Activated naive CD4-positive, alpha-beta T cell treated with anti-CD3 and anti-CD28 coated beads, Interleukin-2, amount 10 ng/mL, durations not matched to agents 7 days and 5 days (primary cell): ENCODE measurements around the gene FUT7.
"Not testable (repeated sequence)": the region's sequence is repeated elsewhere in the genome, so short reads cannot be mapped to it uniquely, and the experiment has no call there.

ENCODE experiments used
- CTCF ChIA-PET: fragments of 350-600 bp; sonication (Branson Sonifier 250); formaldehyde crosslinking; loops from one replicate; lab custom pipeline; 2021; ENCODE audit warnings: antibody characterized with exemption; lab: Charles Lee
- DNase-seq: peaks from one replicate; pipeline ENCODE4 v3.0.0-alpha.2; 2020
- H3K27ac Mint-ChIP-seq: one replicate; pipeline ENCODE4 v1.8.0; 2021; ENCODE audit warnings: mild to moderate bottlenecking, moderate library complexity, mixed read lengths
- H3K27me3 Mint-ChIP-seq: one replicate; pipeline ENCODE4 v1.8.0; 2021; ENCODE audit warnings: mild to moderate bottlenecking, mixed read lengths
- H3K36me3 Mint-ChIP-seq: one replicate; pipeline ENCODE4 v1.8.0; 2021; ENCODE audit warnings: mixed read lengths
- H3K4me1 Mint-ChIP-seq: one replicate; pipeline ENCODE4 v1.8.0; 2021; ENCODE audit warnings: mixed read lengths
- H3K4me3 Mint-ChIP-seq: one replicate; pipeline ENCODE4 v1.8.0; 2021; ENCODE audit warnings: mild to moderate bottlenecking, moderate library complexity, mixed read lengths
- H3K9me3 Mint-ChIP-seq: one replicate; pipeline ENCODE4 v1.8.0; 2021; ENCODE audit warnings: mixed read lengths

Gene FUT7

DNA sequence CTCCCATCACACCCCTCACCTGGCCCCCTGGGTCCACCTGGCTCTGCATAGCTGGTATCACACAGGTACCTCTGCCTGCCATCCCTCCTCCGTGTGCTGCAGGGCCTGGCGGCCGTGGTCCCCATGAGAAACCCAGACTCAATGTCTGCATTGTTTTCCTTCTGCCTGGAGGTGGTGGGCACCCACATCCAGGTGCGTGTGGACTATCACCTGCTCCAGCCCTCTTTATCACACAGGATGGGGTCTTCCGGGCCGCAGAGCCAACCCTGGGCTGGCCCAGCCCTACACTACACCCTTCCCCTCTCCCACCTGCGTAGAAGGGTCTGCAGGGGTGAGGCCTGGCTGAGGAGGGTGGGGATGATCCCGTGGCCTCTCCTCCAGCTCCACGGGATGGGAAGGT lies 7.0 kb upstream of the FUT7 start:
- Mint-ChIP-seq H3K4me1 (peaks cover 22% of the 10 kb centered on the region), H3K9me3 (no peaks in the 10 kb centered on the region), H3K27ac (no peak overlapping the region), H3K36me3 (peaks cover 2% of the 10 kb centered on the region), H3K27me3 (peaks cover 23% of the 10 kb centered on the region), H3K4me3 (no peak overlapping the region)
- no peak for DNase-seq
- CTCF ChIA-PET: interaction anchor here (3.3 kb wide), 1 partner anchor 10 kb away, joined by 22 read pairs; the partner anchor contains the start of gene ABCA2

DNA sequence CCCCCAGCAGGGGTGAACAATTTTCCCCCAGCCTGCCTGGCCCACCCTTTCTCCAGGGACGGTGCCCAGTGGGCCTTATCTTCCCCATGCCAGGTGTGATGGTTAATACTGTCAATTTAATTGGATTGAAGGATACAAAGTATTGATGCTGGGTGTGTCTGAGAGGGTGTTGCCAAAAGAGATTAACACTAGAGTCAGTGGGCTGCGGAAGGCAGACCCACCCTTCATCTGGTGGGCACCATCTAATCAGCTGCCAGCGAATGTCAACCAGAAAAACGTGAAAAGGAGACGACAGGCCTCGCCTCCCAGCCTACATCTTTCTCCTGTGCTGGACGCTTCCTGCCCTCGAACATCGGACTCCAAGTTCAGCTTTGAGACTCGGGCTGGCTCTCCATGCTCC lies 5.6 kb upstream of the FUT7 start:
- Mint-ChIP-seq H3K27ac (no peak overlapping the region), H3K4me3 (no peak overlapping the region), H3K9me3 (no peaks in the 10 kb centered on the region), H3K4me1 (peaks cover 29% of the 10 kb centered on the region), H3K27me3 (peaks cover 10% of the 10 kb centered on the region), H3K36me3 (peaks cover 2% of the 10 kb centered on the region)
- no peak for DNase-seq
- CTCF ChIA-PET: interaction anchor here (0.9 to 3.3 kb wide), 2 partner anchors 8 to 18 kb away, joined by 3 to 22 read pairs; partner anchors contain the start of gene ABCA2

DNA sequence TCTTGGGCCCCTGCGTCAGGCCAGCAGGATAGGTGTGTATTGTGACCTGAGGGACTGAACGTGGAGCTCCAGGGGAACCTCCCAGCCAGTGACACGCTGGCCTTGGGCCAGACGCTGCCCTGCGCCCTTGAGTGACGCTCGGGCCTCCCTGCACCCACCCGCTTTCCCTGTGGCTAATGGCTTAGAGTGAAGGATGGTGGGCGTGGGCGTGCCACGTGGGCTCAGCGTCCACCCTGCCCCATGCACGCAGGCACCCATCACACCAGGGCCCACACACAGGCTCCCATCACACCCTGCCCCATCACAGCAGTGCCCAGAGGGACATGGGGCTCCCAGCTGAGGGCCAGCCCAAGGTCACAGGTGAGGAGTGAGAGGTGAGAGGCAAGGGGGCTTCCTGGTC lies 5.1 kb upstream of the FUT7 start:
- Mint-ChIP-seq H3K27ac (no peak overlapping the region), H3K27me3 (peaks cover 10% of the 10 kb centered on the region), H3K9me3 (no peaks in the 10 kb centered on the region), H3K4me3 (no peak overlapping the region), H3K4me1 (peaks cover 34% of the 10 kb centered on the region), H3K36me3 (peaks cover 2% of the 10 kb centered on the region)
- CTCF ChIA-PET: interaction anchor here (0.9 to 3.3 kb wide), 6 partner anchors 8 to 89 kb away, joined by 3 to 25 read pairs (median 4); partner anchors contain the start of gene ABCA2
- DNase-seq: no peak

- H3K27me3 Mint-ChIP-seq: peaks cover 15% of the 10 kb centered on the region
- CTCF ChIA-PET: interaction anchor here (0.7 to 2.9 kb wide), 26 partner anchors 8 to 269 kb away, joined by 3 to 39 read pairs (median 6); partner anchors contain the start of genes C8G, FBXW5, NPDC1 and PAXX
- peaks cover 2% of the 10 kb centered on the region for H3K36me3 Mint-ChIP-seq
- no peak overlapping the region for H3K27ac Mint-ChIP-seq
- no peak overlapping the region for H3K4me3 Mint-ChIP-seq
- H3K4me1 Mint-ChIP-seq: peaks cover 39% of the 10 kb centered on the region
- no peak for DNase-seq
- no peaks in the 10 kb centered on the region for H3K9me3 Mint-ChIP-seq
Observed at GRCh38 chr9:137035937-137036336, 4.0 kb upstream of the FUT7 start.

- H3K27ac Mint-ChIP-seq: peak overlapping the region; percentile 91
- peaks cover 2% of the 10 kb centered on the region for H3K36me3 Mint-ChIP-seq
- DNase-seq: no peak
- H3K4me3 Mint-ChIP-seq: no peak overlapping the region
- H3K27me3 Mint-ChIP-seq: peaks cover 20% of the 10 kb centered on the region
- no peaks in the 10 kb centered on the region for H3K9me3 Mint-ChIP-seq
- peaks cover 44% of the 10 kb centered on the region for H3K4me1 Mint-ChIP-seq
- CTCF ChIA-PET: interaction anchor here (0.7 to 2.9 kb wide), 38 partner anchors 9 to 268 kb away, joined by 3 to 39 read pairs (median 5); partner anchors contain the start of genes C8G, CLIC3, FBXW5 and NPDC1
Observed at GRCh38 chr9:137035507-137035834, 3.6 kb upstream of the FUT7 start.

DNA sequence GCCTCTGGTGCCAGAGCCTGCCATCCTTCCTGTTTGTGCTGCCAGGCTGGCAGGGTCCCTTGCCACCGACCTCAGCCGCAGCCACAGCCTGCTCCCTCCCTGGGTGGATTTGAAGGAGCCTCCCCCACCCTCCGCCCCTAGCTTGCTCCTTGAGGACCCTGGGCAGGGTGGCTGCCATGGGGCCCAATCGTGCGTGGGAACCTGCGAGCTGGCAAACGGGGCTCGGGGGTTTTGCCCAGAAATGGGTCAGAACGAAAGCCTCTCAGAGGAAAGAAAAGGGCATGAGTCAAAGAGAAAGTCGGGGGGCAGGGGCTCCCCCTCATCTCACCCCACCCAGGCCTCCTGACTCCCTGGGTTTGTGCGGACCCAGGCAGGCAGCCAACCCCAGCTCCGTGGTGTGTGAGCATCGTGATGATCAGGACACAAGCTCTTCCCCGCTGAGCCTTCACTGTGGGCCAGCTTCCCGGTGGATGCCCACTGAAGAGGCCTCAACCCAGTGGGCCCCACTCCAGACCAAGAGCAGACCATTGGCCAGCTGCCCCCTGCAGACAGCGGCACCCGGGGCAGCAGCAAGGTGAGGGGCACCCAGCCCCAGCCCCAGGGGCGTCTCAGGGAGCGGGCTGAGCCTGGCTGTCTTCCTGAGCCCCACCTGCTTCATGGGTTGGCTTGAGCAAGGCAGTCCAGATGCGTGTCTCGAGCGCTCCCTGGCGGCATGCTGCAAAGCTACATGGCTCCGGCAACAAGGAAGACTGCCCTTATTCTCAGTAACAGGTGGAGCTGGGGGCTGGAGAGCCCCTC lies 3.0 kb upstream of the FUT7 start:
- DNase-seq: peak; percentile 93
- Mint-ChIP-seq H3K27ac (peak overlapping the region; percentile 91), H3K27me3 (peaks cover 21% of the 10 kb centered on the region), H3K36me3 (peaks cover 2% of the 10 kb centered on the region), H3K9me3 (no peaks in the 10 kb centered on the region), H3K4me3 (peak overlapping the region; percentile 61), H3K4me1 (peaks cover 49% of the 10 kb centered on the region)
- CTCF ChIA-PET: interaction anchor here (0.7 to 2.9 kb wide), 40 partner anchors 9 to 274 kb away, joined by 3 to 39 read pairs (median 5); partner anchors contain the start of genes C8G, CLIC3, FBXW5 and NPDC1

- CTCF ChIA-PET: interaction anchor here (0.7 to 2.9 kb wide), 34 partner anchors 8 to 273 kb away, joined by 3 to 39 read pairs (median 5); partner anchors contain the start of genes C8G, CLIC3, FBXW5 and NPDC1
- Mint-ChIP-seq H3K9me3 (no peaks in the 10 kb centered on the region), H3K4me3 (peak overlapping the region; percentile 61), H3K27me3 (peaks cover 28% of the 10 kb centered on the region), H3K36me3 (peaks cover 2% of the 10 kb centered on the region), H3K4me1 (peaks cover 57% of the 10 kb centered on the region), H3K27ac (peak overlapping the region; percentile 91)
- no peak for DNase-seq
Observed at GRCh38 chr9:137034039-137034708, 2.3 kb upstream of the FUT7 start.

DNA sequence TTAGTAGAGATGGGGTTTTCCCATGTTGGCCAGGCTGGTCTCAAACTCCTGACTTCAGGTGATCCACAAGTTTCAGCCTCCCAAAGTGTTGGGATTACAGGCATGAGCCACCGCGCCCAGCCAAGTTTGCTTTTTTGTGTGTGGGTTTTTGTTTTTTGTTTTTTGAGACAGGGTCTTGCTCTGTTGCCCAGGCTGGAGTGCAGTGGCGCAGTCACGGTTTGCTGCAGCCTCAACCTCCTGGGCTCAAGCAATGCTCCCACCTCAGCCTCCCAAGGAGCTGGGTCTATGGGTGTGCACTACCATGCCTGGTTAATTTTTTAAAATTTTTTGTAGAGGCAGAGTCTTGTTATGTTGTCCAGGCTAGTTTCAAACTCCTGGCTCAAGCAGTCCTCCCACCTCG lies 1.6 kb upstream of the FUT7 start:
- Mint-ChIP-seq H3K27me3 (peaks cover 34% of the 10 kb centered on the region), H3K4me1 (peaks cover 62% of the 10 kb centered on the region), H3K27ac (peak overlapping the region; percentile 62)
- DNase-seq, H3K4me3 Mint-ChIP-seq, H3K9me3 Mint-ChIP-seq, H3K36me3 Mint-ChIP-seq: not testable (repeated sequence)
- CTCF ChIA-PET: interaction anchor here (2.3 to 2.9 kb wide), 3 partner anchors 85 to 266 kb away, joined by 4 to 39 read pairs (median 28); no protein-coding TSS in a partner anchor

GRCh38 chr9:137032858-137033257 lies 970 bp upstream of the FUT7 start:
- no peak overlapping the region for H3K4me3 Mint-ChIP-seq
- DNase-seq: no peak

GRCh38 chr9:137030538-137031527 lies 1.1 kb downstream of the FUT7 start:
- CTCF ChIA-PET: interaction anchor here (1.1 to 3.6 kb wide), 9 partner anchors 8 to 243 kb away, joined by 4 to 22 read pairs (median 9); partner anchors contain the start of genes NPDC1 and PAXX
- Mint-ChIP-seq H3K9me3 (no peaks in the 10 kb centered on the region), H3K27ac (peak overlapping the region; percentile 76), H3K4me3 (peak overlapping the region; percentile 54), H3K4me1 (peaks cover 69% of the 10 kb centered on the region), H3K27me3 (peaks cover 44% of the 10 kb centered on the region), H3K36me3 (no peaks in the 10 kb centered on the region)
- peak; percentile 57 for DNase-seq

More at GRCh38 chr9:137032858-137033257, 970 bp upstream of the FUT7 start:
- Mint-ChIP-seq H3K4me1 (peaks cover 62% of the 10 kb centered on the region), H3K9me3 (no peaks in the 10 kb centered on the region), H3K36me3 (no peaks in the 10 kb centered on the region), H3K27me3 (peaks cover 34% of the 10 kb centered on the region), H3K27ac (peak overlapping the region; percentile 37)
- CTCF ChIA-PET: no interaction called here

DNA sequence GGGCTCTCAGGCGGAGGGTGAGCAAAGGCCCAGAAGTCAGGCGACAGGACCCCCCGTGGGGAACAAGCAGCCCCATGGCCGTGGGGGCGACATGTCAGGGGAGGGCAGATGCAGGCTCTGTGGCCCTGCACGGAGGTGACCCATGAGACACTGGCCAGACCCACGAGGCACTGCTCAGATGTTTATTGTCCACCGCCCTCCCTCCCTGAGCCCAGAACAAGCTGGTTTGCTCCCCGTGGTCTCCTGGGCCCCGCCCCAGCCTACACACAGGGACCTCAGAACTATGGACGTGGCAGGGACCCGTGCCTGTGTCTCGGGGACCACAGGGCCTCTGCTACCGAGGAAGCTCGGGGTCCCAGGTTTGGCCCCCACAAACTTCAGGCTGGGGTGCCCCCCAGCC lies 1.9 kb downstream of the FUT7 start:
- Mint-ChIP-seq H3K27ac (peak overlapping the region; percentile 87), H3K36me3 (no peaks in the 10 kb centered on the region), H3K4me1 (peaks cover 63% of the 10 kb centered on the region), H3K4me3 (peak overlapping the region; percentile 71), H3K9me3 (no peaks in the 10 kb centered on the region), H3K27me3 (peaks cover 42% of the 10 kb centered on the region)
- CTCF ChIA-PET: interaction anchor here (0.6 to 3.6 kb wide), 36 partner anchors 8 to 317 kb away, joined by 3 to 22 read pairs (median 5); partner anchors contain the start of genes AJM1, CLIC3, FBXW5 and MAN1B1
- DNase-seq: no peak

DNA sequence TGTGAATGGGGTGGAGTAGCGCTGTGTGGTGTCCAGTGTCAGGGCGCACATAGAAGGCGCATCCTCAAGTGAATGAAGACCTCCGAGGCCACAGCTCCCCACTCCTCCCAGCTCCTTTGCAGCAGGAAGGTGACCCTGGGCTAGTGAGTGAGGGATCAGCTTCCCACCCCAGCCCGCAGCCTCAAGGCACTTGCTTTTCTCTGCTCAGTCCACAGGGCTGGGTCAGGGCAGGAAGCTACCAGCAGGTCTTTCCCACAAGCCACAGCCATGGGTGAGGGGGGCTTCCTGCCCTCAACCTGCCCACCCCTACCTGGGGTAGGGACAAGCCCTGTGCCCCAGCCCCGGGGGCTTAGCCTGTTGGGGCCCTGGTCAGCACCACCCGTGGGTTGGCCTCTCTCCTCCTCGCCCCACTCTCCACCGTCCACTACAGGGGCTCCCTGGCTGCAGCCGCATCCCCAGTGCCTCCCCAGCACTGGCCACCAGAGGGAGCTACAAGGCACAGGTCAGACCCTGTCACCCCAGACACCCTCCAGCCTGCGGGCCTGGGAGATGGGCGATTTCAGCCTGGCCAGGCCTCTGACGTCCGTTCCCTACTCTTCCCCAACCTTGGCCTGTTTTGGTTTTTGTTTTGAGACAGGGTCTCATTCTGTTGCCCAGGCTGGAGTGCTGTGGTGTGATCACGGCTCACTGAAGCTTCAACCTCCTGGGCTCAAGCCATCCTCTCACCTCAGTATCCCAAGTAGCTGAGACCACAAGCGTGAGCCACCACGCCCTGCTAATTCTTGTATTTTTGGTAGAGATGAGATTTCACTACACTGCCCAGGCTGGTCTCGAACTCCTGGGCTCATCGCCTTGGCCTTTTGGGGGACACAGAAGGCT lies 2.6 kb downstream of the FUT7 start:
- H3K4me1 Mint-ChIP-seq: peaks cover 58% of the 10 kb centered on the region
- no peaks in the 10 kb centered on the region for H3K9me3 Mint-ChIP-seq
- H3K36me3 Mint-ChIP-seq: no peaks in the 10 kb centered on the region
- CTCF ChIA-PET: interaction anchor here (0.6 to 3.6 kb wide), 44 partner anchors 9 to 316 kb away, joined by 3 to 22 read pairs (median 4); partner anchors contain the start of genes AJM1, CLIC3, CYSRT1 and FBXW5
- peak overlapping the region; percentile 87 for H3K27ac Mint-ChIP-seq
- peak overlapping the region; percentile 71 for H3K4me3 Mint-ChIP-seq
- H3K27me3 Mint-ChIP-seq: peaks cover 35% of the 10 kb centered on the region
- peak; percentile 81 for DNase-seq
